ENCODE results near the gene CTNNA3.

GRCh38 chr10:67079126-67079525, 616.9 kb downstream of the CTNNA3 start:
- TF ChIP-seq CTCF (IDR thresholded peaks at IDR 0.05; ENCODE audit: poor library complexity, severe bottlenecking) (no peak), REST (IDR thresholded peaks at IDR 0.05; ENCODE audit: borderline replicate concordance) (no peak), POLR2AphosphoS5 (IDR thresholded peaks at IDR 0.05) (no peak), EZH2 (IDR thresholded peaks at IDR 0.05; ENCODE audit: borderline replicate concordance, insufficient read depth, low read length, poor library complexity, severe bottlenecking) (no peak), SMC3 (conservative IDR thresholded peaks at IDR 0.05; ENCODE audit: poor library complexity) (no peak), TAF1 (IDR thresholded peaks at IDR 0.05; ENCODE audit: low read depth) (no peak), EP300 (conservative IDR thresholded peaks at IDR 0.05; ENCODE audit: poor library complexity, severe bottlenecking) (no peak), RAD21 (conservative IDR thresholded peaks at IDR 0.05) (no peak), MXI1 (conservative IDR thresholded peaks at IDR 0.05; ENCODE audit: poor library complexity, severe bottlenecking) (no peak)
